ENCODE results near the gene NLGN1.

DNA sequence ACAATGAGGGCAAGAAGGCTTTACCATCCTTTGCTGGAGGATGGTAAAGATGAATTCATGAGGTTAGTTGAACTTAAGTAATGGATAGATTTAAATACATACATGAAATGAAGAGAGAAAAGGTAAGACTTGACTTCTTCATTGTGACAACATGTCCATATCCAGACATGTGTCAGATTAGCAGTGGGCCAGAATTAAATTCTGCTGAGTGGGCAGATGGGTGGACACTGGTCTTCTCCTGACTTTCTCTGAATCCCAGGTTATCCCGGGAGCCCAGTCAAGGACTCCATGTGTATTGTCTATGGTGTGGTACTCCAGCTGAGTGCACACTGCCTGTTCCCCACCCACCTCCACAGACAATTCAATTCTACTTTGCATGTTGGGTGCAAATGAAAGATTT is 603.1 kb downstream of the NLGN1 start:
- TF ChIP-seq NCOR1 (IDR thresholded peaks at IDR 0.05; ENCODE audit: borderline replicate concordance, low read length) (no peak), POLR2AphosphoS2 (IDR thresholded peaks at IDR 0.05; ENCODE audit: low read depth, low read length) (no peak), ZNF549 (CRISPR knock-in tag; IDR thresholded peaks at IDR 0.05) (no peak)
- TF ChIP-seq, protein P1, sequence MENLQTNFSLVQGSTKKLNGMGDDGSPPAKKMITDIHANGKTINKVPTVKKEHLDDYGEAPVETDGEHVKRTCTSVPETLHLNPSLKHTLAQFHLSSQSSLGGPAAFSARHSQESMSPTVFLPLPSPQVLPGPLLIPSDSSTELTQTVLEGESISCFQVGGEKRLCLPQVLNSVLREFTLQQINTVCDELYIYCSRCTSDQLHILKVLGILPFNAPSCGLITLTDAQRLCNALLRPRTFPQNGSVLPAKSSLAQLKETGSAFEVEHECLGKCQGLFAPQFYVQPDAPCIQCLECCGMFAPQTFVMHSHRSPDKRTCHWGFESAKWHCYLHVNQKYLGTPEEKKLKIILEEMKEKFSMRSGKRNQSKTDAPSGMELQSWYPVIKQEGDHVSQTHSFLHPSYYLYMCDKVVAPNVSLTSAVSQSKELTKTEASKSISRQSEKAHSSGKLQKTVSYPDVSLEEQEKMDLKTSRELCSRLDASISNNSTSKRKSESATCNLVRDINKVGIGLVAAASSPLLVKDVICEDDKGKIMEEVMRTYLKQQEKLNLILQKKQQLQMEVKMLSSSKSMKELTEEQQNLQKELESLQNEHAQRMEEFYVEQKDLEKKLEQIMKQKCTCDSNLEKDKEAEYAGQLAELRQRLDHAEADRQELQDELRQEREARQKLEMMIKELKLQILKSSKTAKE (CRISPR knock-in tag; IDR thresholded peaks at IDR 0.05; ENCODE audit: borderline replicate concordance): no peak
- TF ChIP-seq, protein P2, sequence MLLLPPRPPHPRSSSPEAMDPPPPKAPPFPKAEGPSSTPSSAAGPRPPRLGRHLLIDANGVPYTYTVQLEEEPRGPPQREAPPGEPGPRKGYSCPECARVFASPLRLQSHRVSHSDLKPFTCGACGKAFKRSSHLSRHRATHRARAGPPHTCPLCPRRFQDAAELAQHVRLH (CRISPR knock-in tag; IDR thresholded peaks at IDR 0.05; ENCODE audit: borderline replicate concordance, low read depth): no peak
- TF ChIP-seq, protein P3, sequence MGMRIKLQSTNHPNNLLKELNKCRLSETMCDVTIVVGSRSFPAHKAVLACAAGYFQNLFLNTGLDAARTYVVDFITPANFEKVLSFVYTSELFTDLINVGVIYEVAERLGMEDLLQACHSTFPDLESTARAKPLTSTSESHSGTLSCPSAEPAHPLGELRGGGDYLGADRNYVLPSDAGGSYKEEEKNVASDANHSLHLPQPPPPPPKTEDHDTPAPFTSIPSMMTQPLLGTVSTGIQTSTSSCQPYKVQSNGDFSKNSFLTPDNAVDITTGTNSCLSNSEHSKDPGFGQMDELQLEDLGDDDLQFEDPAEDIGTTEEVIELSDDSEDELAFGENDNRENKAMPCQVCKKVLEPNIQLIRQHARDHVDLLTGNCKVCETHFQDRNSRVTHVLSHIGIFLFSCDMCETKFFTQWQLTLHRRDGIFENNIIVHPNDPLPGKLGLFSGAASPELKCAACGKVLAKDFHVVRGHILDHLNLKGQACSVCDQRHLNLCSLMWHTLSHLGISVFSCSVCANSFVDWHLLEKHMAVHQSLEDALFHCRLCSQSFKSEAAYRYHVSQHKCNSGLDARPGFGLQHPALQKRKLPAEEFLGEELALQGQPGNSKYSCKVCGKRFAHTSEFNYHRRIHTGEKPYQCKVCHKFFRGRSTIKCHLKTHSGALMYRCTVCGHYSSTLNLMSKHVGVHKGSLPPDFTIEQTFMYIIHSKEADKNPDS (CRISPR knock-in tag; IDR thresholded peaks at IDR 0.05): no peak
- TF ChIP-seq, protein P4, sequence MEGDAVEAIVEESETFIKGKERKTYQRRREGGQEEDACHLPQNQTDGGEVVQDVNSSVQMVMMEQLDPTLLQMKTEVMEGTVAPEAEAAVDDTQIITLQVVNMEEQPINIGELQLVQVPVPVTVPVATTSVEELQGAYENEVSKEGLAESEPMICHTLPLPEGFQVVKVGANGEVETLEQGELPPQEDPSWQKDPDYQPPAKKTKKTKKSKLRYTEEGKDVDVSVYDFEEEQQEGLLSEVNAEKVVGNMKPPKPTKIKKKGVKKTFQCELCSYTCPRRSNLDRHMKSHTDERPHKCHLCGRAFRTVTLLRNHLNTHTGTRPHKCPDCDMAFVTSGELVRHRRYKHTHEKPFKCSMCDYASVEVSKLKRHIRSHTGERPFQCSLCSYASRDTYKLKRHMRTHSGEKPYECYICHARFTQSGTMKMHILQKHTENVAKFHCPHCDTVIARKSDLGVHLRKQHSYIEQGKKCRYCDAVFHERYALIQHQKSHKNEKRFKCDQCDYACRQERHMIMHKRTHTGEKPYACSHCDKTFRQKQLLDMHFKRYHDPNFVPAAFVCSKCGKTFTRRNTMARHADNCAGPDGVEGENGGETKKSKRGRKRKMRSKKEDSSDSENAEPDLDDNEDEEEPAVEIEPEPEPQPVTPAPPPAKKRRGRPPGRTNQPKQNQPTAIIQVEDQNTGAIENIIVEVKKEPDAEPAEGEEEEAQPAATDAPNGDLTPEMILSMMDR (CRISPR knock-in tag; IDR thresholded peaks at IDR 0.05): no peak
